ENCODE measurements around the gene IFT22.

DNA sequence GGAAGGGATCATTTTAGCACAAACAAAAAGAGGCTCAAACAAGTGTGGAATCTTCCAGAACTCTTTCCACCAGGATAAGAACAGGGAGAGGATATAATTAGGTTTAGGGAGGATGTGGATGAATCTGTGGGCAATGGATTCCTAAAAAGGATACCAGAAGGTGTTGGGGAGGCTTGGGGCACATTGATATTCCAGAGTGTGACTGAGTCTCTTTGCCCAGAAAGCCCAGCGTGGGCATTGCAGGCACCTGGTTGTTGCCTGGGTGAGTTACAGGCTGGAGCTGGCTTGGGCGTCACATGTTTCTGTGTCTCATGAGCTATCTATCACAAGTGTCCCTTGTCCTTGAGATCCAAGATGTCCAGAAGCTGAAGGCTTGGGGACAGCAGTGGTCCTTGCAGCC lies 44.3 kb upstream of the IFT22 start:
- no peak for TF ChIP-seq POLR2A (IDR thresholded peaks at IDR 0.05; ENCODE audit: extremely low read depth, insufficient read length)
- TF ChIP-seq, protein P1, sequence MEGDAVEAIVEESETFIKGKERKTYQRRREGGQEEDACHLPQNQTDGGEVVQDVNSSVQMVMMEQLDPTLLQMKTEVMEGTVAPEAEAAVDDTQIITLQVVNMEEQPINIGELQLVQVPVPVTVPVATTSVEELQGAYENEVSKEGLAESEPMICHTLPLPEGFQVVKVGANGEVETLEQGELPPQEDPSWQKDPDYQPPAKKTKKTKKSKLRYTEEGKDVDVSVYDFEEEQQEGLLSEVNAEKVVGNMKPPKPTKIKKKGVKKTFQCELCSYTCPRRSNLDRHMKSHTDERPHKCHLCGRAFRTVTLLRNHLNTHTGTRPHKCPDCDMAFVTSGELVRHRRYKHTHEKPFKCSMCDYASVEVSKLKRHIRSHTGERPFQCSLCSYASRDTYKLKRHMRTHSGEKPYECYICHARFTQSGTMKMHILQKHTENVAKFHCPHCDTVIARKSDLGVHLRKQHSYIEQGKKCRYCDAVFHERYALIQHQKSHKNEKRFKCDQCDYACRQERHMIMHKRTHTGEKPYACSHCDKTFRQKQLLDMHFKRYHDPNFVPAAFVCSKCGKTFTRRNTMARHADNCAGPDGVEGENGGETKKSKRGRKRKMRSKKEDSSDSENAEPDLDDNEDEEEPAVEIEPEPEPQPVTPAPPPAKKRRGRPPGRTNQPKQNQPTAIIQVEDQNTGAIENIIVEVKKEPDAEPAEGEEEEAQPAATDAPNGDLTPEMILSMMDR (IDR thresholded peaks at IDR 0.05; ENCODE audit: low read depth, low read length), result no peak
- TF ChIP-seq, protein P2, sequence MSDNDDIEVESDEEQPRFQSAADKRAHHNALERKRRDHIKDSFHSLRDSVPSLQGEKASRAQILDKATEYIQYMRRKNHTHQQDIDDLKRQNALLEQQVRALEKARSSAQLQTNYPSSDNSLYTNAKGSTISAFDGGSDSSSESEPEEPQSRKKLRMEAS (IDR thresholded peaks at IDR 0.05; ENCODE audit: low read depth, low read length), result no peak
